Lower leg skin (tissue), 3 donors: ENCODE data around the gene FIGN.

Source experiments
- CTCF ChIP-seq, 3 donors: fragments of 450-650 bp; IDR thresholded peaks; one replicate each; pipeline ENCODE4 v1.5.1; 2016; ENCODE audit warnings: antibody characterized with exemption in 3 of 3, mild to moderate bottlenecking in 3 of 3, moderate library complexity in 2 of 3
- POLR2A ChIP-seq, 2 donors: fragments of 450-650 bp; IDR thresholded peaks; one replicate each; pipeline ENCODE4 v1.6.1; 2016 to 2017; ENCODE audit warnings: antibody characterized with exemption in 2 of 2, mild to moderate bottlenecking in 1 of 2, moderate library complexity in 1 of 2

GRCh38 chr2:163767097-163767496, 31.3 kb upstream of the FIGN start:
- TF ChIP-seq CTCF (IDR thresholded peaks at IDR 0.05) (no peak), POLR2A (IDR thresholded peaks at IDR 0.05) (no peak)
